VCaP (cell line): Measurements from ENCODE around the gene CDIP1.

Experiments used
- H3K27ac ChIP-seq: fragments of 450-650 bp; 2 replicates; pipeline ENCODE4 v1.5.1; 2017
- TF ChIP-seq, protein P1 (sequence below): fragments of 450-650 bp; conservative IDR thresholded peaks from 2 replicates; pipeline ENCODE4 v1.5.1; 2017; ENCODE audit warnings: mild to moderate bottlenecking, moderate library complexity

CDIP1 gene

DNA sequence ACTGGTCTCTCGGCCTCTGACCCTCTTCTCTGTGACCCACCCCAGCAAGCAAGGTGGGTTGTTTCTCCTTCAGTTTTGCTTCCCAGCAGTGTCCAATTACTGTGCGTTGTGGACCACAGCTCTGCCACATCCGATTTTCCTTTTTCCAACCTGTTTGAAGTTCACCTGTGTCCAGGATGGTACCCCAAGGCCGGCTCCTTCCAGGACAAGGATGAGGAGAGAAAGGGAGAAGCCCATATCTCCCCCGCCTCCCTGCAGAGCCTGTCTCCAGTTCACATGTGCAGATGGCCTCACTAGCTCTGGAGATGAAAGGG is 77.7 kb downstream of the CDIP1 start:
- H3K27ac ChIP-seq = no peak overlapping the region
- TF ChIP-seq, protein P1, sequence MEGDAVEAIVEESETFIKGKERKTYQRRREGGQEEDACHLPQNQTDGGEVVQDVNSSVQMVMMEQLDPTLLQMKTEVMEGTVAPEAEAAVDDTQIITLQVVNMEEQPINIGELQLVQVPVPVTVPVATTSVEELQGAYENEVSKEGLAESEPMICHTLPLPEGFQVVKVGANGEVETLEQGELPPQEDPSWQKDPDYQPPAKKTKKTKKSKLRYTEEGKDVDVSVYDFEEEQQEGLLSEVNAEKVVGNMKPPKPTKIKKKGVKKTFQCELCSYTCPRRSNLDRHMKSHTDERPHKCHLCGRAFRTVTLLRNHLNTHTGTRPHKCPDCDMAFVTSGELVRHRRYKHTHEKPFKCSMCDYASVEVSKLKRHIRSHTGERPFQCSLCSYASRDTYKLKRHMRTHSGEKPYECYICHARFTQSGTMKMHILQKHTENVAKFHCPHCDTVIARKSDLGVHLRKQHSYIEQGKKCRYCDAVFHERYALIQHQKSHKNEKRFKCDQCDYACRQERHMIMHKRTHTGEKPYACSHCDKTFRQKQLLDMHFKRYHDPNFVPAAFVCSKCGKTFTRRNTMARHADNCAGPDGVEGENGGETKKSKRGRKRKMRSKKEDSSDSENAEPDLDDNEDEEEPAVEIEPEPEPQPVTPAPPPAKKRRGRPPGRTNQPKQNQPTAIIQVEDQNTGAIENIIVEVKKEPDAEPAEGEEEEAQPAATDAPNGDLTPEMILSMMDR = no peak
